Activated gamma-delta T cell treated with Interleukin-2 at 50 U/mL for 16 hours (primary cell): Measurements from ENCODE around the gene PORCN.

ENCODE experiments used
- DNase-seq: peaks from one replicate; pipeline ENCODE4 v3.0.0-alpha.2; 2020

Gene PORCN

GRCh38 chrX:48477960-48478755 lies 30.6 kb upstream of the PORCN start:
- DNase-seq = no peak

GRCh38 chrX:48478806-48479205 lies 30.0 kb upstream of the PORCN start:
- DNase-seq = no peak

DNA sequence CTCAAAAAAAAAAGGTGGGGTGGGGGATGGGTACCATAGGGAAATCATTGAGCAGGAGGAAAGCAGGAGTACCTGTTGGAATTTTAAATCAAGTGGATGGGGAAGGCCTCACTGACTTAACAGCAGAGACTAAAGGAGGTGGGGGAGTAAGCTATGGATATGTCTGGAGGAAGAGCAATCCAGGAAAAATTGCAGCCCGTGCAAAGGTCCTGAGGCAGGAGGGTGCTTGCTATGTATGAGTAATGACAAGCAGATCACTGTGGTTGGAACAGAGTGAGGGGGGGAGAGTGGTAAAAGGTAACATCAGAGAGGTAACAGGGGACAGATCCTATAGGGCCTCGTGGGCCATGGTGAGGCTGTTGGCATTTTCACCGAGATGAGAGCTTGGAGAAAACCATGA lies 28.6 kb upstream of the PORCN start:
- no peak for DNase-seq

DNA sequence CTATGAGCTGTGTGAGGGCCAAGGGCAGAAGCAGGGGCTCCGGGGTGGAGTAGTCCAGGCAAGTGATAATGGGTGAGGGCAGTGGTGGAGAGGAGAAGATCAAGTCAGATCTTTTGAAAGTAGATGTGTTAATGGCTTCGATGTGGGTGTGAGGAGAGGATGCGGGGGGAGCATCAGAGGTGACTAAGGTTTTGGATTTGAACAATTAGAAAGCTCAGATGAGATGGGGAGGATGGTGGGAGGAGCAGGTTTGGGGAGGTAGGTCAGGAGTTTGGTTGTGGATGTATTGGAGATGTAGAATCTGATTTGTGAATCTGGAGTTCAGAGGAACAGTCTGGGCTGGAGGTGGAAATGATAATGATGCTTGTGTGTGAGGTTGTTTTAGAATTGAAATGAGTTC lies 28.2 kb upstream of the PORCN start:
- no peak for DNase-seq

- no peak for DNase-seq
These were observed 26.3 kb upstream of the PORCN start for GRCh38 chrX:48482526-48482925.

GRCh38 chrX:48487362-48487798 lies 21.4 kb upstream of the PORCN start:
- no peak for DNase-seq

DNA sequence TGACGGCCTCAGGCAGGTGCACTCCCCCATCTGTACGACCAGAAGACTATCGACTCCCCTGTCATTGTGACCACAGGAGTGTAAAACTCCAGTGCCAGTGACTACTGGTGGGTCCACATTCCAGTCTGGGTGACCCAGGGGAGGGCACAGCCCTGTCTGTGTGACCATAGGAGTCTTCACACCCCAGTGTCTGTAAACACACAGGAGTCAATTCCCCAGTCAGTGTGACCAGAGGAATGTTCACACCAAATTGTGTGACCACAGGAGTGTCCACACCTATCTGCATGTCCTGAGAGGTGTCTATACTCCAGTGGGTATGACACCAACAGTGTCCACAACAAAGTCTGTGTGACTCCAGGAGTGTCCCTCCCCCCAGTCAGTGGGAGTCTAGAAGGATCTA lies 20.8 kb upstream of the PORCN start:
- DNase-seq = no peak

DNA sequence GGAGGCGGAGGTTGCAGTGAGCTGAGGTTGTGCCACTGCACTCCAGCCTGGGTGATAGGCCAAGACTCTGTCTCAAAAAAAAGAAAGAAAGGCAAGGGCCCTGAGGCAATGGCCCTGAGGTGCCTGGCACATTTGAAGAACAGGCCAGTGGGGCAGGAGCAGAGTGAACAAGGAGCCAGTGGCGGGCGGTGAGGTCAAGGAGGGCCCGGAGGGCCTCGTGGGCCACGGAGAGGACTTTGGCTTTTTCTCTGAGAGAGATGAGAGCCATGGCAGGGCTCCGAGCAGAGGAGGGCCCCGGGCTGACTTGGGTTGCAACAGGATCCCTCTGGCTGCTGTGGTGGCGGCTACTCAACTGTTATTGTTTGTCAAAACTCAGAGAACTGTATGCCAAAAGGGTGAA lies 19.5 kb upstream of the PORCN start:
- no peak for DNase-seq

DNA sequence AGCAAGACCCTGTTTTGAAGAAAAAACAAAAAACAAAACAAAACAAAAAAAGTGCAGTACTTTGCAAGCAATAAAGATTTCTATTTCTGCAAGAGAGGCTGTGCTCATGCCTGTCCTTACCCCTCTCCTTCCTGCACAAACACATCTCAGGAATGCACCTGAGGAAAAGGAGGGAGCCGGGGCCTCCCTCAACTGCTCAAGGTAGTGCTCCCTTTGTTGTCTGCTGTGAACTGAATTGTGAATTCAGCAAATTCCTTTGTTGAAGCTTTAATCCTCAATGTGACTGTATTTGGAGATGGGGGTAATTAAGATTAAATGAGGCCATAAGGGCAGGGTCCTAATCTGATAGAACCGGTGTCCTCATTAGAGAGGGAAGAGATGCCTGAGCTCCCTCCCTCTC lies 18.9 kb upstream of the PORCN start:
- DNase-seq = no peak

- DNase-seq = no peak
These were observed 18.1 kb upstream of the PORCN start for GRCh38 chrX:48490661-48491060.

DNA sequence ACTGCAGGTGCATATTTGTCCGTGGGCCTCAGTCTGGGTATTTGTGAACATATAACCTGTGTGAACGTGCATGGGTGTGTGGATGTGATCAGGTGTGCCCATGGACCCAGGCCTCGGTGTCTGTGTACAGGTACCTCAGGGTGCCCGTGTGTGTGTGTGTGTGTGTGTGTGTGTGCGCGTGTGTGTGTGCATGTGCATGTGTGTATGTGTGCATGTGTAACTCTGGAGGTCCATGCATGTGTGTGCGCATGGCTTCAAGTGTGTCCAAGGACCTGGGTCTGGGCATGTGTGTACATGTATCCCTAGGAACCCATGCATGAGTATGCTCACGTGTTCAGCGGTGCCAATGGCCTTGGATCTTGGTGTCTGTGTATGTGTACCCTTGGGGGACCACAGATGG lies 17.0 kb upstream of the PORCN start:
- no peak for DNase-seq

- DNase-seq = no peak
These were observed 16.4 kb upstream of the PORCN start for GRCh38 chrX:48492293-48492910.

DNA sequence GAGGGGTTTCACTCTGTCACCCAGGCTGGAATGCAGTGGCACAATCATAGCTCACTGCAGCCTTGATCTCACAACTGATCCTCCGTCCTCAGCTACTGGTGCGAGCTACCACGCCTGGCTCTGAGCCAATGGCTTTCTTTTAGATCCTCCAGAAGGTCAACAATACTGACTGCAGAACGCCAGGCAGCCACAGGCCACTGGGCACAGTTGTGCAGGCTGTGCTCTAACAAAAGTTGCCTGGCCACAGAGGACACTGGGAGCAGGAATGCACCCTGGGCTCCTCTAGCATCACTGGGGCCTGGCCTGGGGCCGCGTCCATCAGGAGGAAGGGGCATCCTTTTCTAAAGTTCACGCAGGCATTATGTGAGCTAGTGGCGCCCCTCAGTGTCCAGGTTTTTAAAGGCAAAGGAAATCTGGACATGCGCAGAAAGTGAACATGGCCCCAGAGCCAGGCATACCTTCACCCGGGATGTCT lies 14.9 kb upstream of the PORCN start:
- DNase-seq = no peak

DNA sequence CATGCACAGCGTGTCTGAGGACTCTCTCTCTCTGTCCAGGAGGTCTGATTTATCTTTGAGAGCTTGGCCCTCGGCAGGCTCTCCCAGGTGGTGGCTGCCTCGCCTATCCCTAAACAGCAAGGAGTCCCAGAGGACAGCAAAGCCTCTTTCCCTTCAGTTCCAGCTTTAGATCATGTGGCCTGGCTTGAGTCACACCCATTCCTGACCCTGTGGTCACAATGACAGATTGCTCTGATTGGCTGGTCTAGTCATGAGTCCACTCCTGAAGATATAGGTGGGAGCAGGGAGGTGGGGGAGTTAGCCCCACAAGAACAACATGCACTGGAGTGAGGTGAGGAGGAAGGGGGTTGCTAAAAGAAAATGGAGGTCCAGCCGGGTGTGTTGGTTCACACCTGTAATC lies 12.1 kb upstream of the PORCN start:
- no peak for DNase-seq

GRCh38 chrX:48497871-48498270 lies 10.9 kb upstream of the PORCN start:
- no peak for DNase-seq

DNA sequence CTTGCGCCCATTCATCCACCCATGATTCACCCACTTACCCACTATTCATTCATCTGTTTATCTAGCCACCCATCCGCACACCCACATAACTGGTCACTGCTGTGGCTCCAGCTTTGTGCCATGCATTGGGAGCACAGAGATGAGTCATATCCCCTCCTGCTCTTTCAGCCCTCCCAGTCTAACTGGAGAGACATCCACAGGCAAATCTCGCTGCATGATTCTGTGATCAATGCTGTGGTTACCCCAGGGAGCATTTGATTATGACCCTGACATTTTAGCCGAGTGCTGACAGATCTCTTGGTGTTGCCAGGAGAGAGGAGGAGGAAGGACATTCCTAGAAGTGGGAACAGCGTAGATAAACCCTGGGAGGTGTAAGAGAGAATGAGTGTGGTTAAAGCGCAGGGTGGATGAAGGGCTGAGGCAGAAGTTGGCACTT lies 10.4 kb upstream of the PORCN start:
- no peak for DNase-seq

DNA sequence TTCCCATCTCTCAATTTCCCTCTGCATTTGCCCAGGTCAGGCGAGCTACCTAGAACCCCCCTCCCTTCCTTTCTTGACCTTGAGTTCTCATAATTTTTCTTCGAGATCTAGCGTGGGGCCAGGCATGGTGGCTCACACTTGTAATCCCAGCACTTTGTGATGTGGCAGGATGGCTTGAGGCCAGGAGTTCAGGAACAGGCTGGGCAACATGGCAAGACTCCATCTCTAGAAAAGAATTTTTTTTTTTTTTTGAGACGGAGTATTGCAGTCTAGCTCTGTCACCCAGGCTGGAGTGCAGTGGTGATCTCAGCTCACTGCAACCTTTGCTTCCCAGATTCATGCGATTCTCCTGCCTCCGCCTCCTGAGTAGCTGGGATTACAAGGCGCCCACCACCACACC lies 4.5 kb upstream of the PORCN start:
- no peak for DNase-seq

GRCh38 chrX:48505481-48505880 lies 3.3 kb upstream of the PORCN start:
- no peak for DNase-seq

DNA sequence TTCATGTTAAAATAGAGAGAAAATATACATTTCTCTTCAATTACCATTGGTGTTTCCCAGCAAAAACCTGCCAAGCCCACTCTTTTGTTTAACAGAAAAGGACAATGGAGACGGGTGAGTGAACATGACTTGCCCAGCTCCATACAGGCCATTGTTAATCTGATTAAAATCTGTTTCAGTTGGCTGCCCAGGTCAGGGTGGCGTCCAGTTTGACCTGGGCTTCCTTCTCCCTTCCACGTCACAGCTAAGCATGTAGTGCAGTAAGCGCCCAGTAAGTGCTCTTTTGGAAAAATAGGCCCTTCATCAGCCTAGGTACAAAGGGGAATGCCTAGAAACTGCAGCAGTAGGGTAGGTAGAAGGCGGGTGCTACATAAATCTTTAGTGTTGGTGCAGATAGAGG lies 1.5 kb upstream of the PORCN start:
- DNase-seq = no peak

- DNase-seq = no peak
These were observed 426 bp downstream of the PORCN start for GRCh38 chrX:48509245-48509590.

GRCh38 chrX:48509619-48510018 lies 827 bp downstream of the PORCN start:
- DNase-seq = no peak

GRCh38 chrX:48511560-48511959 lies 2.8 kb downstream of the PORCN start:
- no peak for DNase-seq

GRCh38 chrX:48512371-48512935 lies 3.7 kb downstream of the PORCN start:
- no peak for DNase-seq

GRCh38 chrX:48513670-48514069 lies 4.9 kb downstream of the PORCN start:
- DNase-seq = no peak
